ENCODE data around the gene FRMPD1.

Gene FRMPD1

GRCh38 chr9:37790096-37790495 is 139.3 kb downstream of the FRMPD1 start:
- no peak for TF ChIP-seq CTCF (IDR thresholded peaks at IDR 0.05; ENCODE audit: low read depth, low read length)
- no peak overlapping the region for H3K4me3 ChIP-seq (ENCODE audit: low read depth, low read length)
- no peak for DNase-seq (ENCODE audit: low read depth, low spot score)
- in situ Hi-C loops (cut with HindIII; ENCODE audit: low sequenced_read_pairs), result no loop called here

GRCh38 chr9:37792122-37792521 is 141.4 kb downstream of the FRMPD1 start:
- in situ Hi-C loops (cut with HindIII; ENCODE audit: low sequenced_read_pairs), result no loop called here
- no peak for TF ChIP-seq CTCF (IDR thresholded peaks at IDR 0.05; ENCODE audit: low read depth, low read length)
- no peak for DNase-seq (ENCODE audit: low read depth, low spot score)

GRCh38 chr9:37796232-37796631 is 145.5 kb downstream of the FRMPD1 start:
- DNase-seq (ENCODE audit: low read depth, low spot score), result no peak
- in situ Hi-C loops (cut with HindIII; ENCODE audit: low sequenced_read_pairs), result no loop called here
- no peak for TF ChIP-seq CTCF (IDR thresholded peaks at IDR 0.05; ENCODE audit: low read depth, low read length)
- H3K4me3 ChIP-seq (ENCODE audit: low read depth, low read length), result no peak overlapping the region

More at GRCh38 chr9:37792122-37792521, 141.4 kb downstream of the FRMPD1 start:
- no peak overlapping the region for H3K4me3 ChIP-seq (ENCODE audit: low read depth, low read length)
